Endothelial cell of umbilical vein (primary cell): ENCODE results near the gene SH2D3C. TPM values are rescaled to one million over a fixed set of nuclear protein-coding genes. Genes with fewer than 3 reads are reported as not detected.

Experiments used
- BruUV-seq: library from RNA; stranded (reverse); fragments of 400-500 nt; replicated peaks from 2 replicates; lab custom pipeline; 2021; lab: Mats Ljungman, UMichigan
- CTCF ChIA-PET: fragments of 300-600, 350-600 bp; sonication (Branson Sonifier 250); formaldehyde crosslinking; loops from one replicate; lab custom pipeline; 2021; ENCODE audit warnings: antibody characterized with exemption, inconsistent platforms; lab: Charles Lee
- POLR2A ChIA-PET: fragments of 300-600, 350-600 bp; sonication (Branson Sonifier 250); formaldehyde crosslinking; loops from one replicate; lab custom pipeline; 2021; ENCODE audit warnings: antibody characterized with exemption, inconsistent platforms; lab: Charles Lee
- DNase-seq: peaks from one replicate; pipeline ENCODE4 v3.0.0-alpha.2; 2011; ENCODE audit warnings: low read depth, low spot score
- FAIRE-seq: peaks from 2 replicates; lab custom pipeline; 2011; peaks lifted over from hg19 to GRCh38; lab: Jason Lieb, UNC
- H2AFZ ChIP-seq: 2 replicates; pipeline ENCODE4 v1.6.0; 2012; ENCODE audit warnings: low read depth, low read length, control low read depth, inconsistent platforms
- H3K27ac ChIP-seq: 2 replicates; pipeline ENCODE4 v1.5.1; 2011; ENCODE audit warnings: low read depth, mild to moderate bottlenecking, control low read depth, low read length, moderate library complexity; ENCODE audit not compliant: insufficient read depth
- H3K27me3 ChIP-seq, 2 experiments: 2 replicates each; pipeline versions ENCODE4 v1.6.0 to v1.6.1; 2011; ENCODE audit warnings: low read length in 2 of 2, mixed read lengths in 1 of 2; ENCODE audit not compliant: control insufficient read depth in 2 of 2, insufficient read depth in 2 of 2
- H3K36me3 ChIP-seq, 2 experiments: 2 replicates in 1 of 2; 3 replicates in 1 of 2; pipeline ENCODE4 v1.5.1; 2011; ENCODE audit warnings: low read length in 2 of 2, mild to moderate bottlenecking in 1 of 2, moderate library complexity in 1 of 2; ENCODE audit not compliant: control insufficient read depth in 2 of 2, insufficient read depth in 2 of 2; ENCODE audit errors: extremely low read depth in 1 of 2
- H3K4me1 ChIP-seq: 3 replicates; pipeline ENCODE4 v1.5.1; 2011; ENCODE audit warnings: mild to moderate bottlenecking, low read length; ENCODE audit not compliant: control insufficient read depth, insufficient read depth; ENCODE audit errors: extremely low read depth
- H3K4me2 ChIP-seq: 2 replicates; pipeline ENCODE4 v1.6.1; 2011; ENCODE audit warnings: low read length, control low read depth, mixed read lengths; ENCODE audit not compliant: insufficient read depth
- H3K4me3 ChIP-seq, 3 experiments: fragments of 200-600 bp in 1 of 3; sonication (generic), shearing (Covaris generic) in 1 of 3; replicated peaks in 1 of 3; 2 replicates each; pipeline ENCODE4 v1.5.1; 2011 to 2016; ENCODE audit warnings: control low read depth in 3 of 3, low read length in 3 of 3, mild to moderate bottlenecking in 2 of 3, inconsistent platforms in 1 of 3, low read depth in 1 of 3, moderate library complexity in 1 of 3; ENCODE audit not compliant: insufficient read depth in 1 of 3
- H3K79me2 ChIP-seq: 2 replicates; pipeline ENCODE4 v1.6.0; 2012; ENCODE audit warnings: low read length, inconsistent platforms; ENCODE audit not compliant: control insufficient read depth, insufficient read depth
- H3K9ac ChIP-seq: replicated peaks from 2 replicates; pipeline ENCODE3; 2011; ENCODE audit warnings: low read length, control low read depth; ENCODE audit not compliant: insufficient read depth; ENCODE audit errors: extremely low read depth
- H3K9me1 ChIP-seq: replicated peaks from 3 replicates; pipeline ENCODE4 v1.6.0; 2011; ENCODE audit warnings: mild to moderate bottlenecking, low read length; ENCODE audit not compliant: control insufficient read depth, insufficient read depth; ENCODE audit errors: extremely low read depth
- H3K9me3 ChIP-seq: replicated peaks from 2 replicates; pipeline ENCODE4 v1.5.1; 2012; ENCODE audit warnings: low read length, inconsistent platforms; ENCODE audit not compliant: control insufficient read depth, insufficient read depth
- H4K20me1 ChIP-seq: replicated peaks from 2 replicates; pipeline ENCODE3; 2011; ENCODE audit warnings: mild to moderate bottlenecking, low read length; ENCODE audit not compliant: control insufficient read depth, insufficient read depth; ENCODE audit errors: extremely low read depth
- FOS ChIP-seq: IDR thresholded peaks from 2 replicates; pipeline ENCODE4 v1.6.1; 2011; ENCODE audit warnings: mild to moderate bottlenecking, low read length, moderate library complexity, borderline replicate concordance; ENCODE audit not compliant: insufficient read depth
- GATA2 ChIP-seq: IDR thresholded peaks from 2 replicates; pipeline ENCODE4 v1.7.0; 2011; ENCODE audit warnings: low read depth, mild to moderate bottlenecking, moderate library complexity, mixed read lengths, low read length; ENCODE audit not compliant: insufficient read length, insufficient read depth
- JUN ChIP-seq: IDR thresholded peaks from 2 replicates; pipeline ENCODE4 v1.6.1; 2011; ENCODE audit warnings: borderline replicate concordance, low read depth; ENCODE audit not compliant: insufficient read length, insufficient read depth
- MYC ChIP-seq: IDR thresholded peaks from one replicate; pipeline ENCODE4 v1.6.1; 2011; ENCODE audit warnings: mild to moderate bottlenecking, low read depth, low read length
- POLR2A ChIP-seq: IDR thresholded peaks from 2 replicates; pipeline ENCODE4 v1.6.1; 2012; ENCODE audit warnings: low read depth, mild to moderate bottlenecking, control low read depth, low read length
- POLR2AphosphoS5 ChIP-seq: IDR thresholded peaks from 2 replicates; pipeline ENCODE4 v1.6.1; 2012; ENCODE audit warnings: low read depth, mild to moderate bottlenecking, control low read depth, low read length, moderate library complexity; ENCODE audit not compliant: insufficient read depth
- dilution Hi-C: fragments of 300-500 bp; cut with MboI; formaldehyde crosslinking; loops from one replicate; pipeline ENCODE4 v1.15.0; 2019; ENCODE audit warnings: low sequenced_read_pairs; ENCODE audit not compliant: extremely low pct_ligation_motif_present
- intact Hi-C: fragments of 100-400 bp; cut with micrococcal nuclease; formaldehyde crosslinking; loops from one replicate; pipeline ENCODE4 v1.10.0; 2022
- polyA plus RNA-seq, 4 experiments: library from polyadenylated mRNA; depleted of rRNA in 3 of 4; stranded (reverse) in 3 of 4; unstranded in 1 of 4; fragments of >200 nt; gene quantifications; 2 replicates each; pipeline versions ENCODE4 v1.2.1 to v1.2.3, GENCODE V29; 2011 to 2012; ENCODE audit warnings: missing spikeins in 1 of 4
- total RNA-seq: library from RNA; stranded (reverse); gene quantifications from 2 replicates; pipeline ENCODE4 v1.2.3, GENCODE V29; 2021

SH2D3C gene
- total and polyA plus RNA-seq, 2 donors (not counting 3 experiments of a cell fraction or from before 2014, with no cell fraction given) = 95.0 to 173 TPM

- FAIRE-seq = peak; percentile 76
- H3K36me3 ChIP-seq = peaks cover 9 to 12% of the 10 kb centered on the region in 2 experiments
- H3K4me2 ChIP-seq = peak overlapping the region; percentile 53
- peak overlapping the region; percentile 91 for H3K9ac ChIP-seq
- H3K9me1 ChIP-seq = no peaks in the 10 kb centered on the region
- H3K79me2 ChIP-seq = peaks cover 57% of the 10 kb centered on the region
- H4K20me1 ChIP-seq = no peaks in the 10 kb centered on the region
- no peaks in the 10 kb centered on the region for H3K27me3 ChIP-seq
- dilution Hi-C loops = no loop called here
- peak overlapping the region in 2 of 3 experiments; percentile 26 to 65 for H3K4me3 ChIP-seq
- peak overlapping the region; percentile 96 for H3K27ac ChIP-seq
- ChIA-PET CTCF (interaction anchor here (1.0 to 11.3 kb wide), 3 partner anchors 15 to 102 kb away, joined by 4 to 167 read pairs (median 5); partner anchors contain the start of genes CDK9, SH2D3C and TOR2A), POLR2A (interaction anchor here (0.9 to 1.0 kb wide), 2 partner anchors 22 to 103 kb away, joined by 3 to 7 read pairs; no protein-coding TSS in a partner anchor)
- TF ChIP-seq POLR2AphosphoS5 = peak; percentile 14
- no peak for TF ChIP-seq GATA2
- H3K9me3 ChIP-seq = no peaks in the 10 kb centered on the region
- peaks cover 71% of the 10 kb centered on the region for H3K4me1 ChIP-seq
- no TSS peak for BruUV-seq
- intact Hi-C loops = no loop called here
- DNase-seq = peak; percentile 41
- no peak overlapping the region for H2AFZ ChIP-seq
Observed at GRCh38 chr9:127767410-127767809, 11.1 kb downstream of the SH2D3C start.

GRCh38 chr9:127765418-127765817 is 13.0 kb downstream of the SH2D3C start:
- dilution Hi-C loops = no loop called here
- FAIRE-seq = no peak
- H3K9ac ChIP-seq = no peak overlapping the region

More at GRCh38 chr9:127765418-127765817, 13.0 kb downstream of the SH2D3C start:
- no peak for DNase-seq
- H3K9me1 ChIP-seq = no peaks in the 10 kb centered on the region
- no peak overlapping the region for H2AFZ ChIP-seq
- no peaks in the 10 kb centered on the region for H4K20me1 ChIP-seq
- BruUV-seq = no TSS peak
- no peaks in the 10 kb centered on the region for H3K27me3 ChIP-seq
- peaks cover 13 to 15% of the 10 kb centered on the region in 2 experiments for H3K36me3 ChIP-seq
- H3K4me2 ChIP-seq = no peak overlapping the region
- intact Hi-C loops = no loop called here
- peaks cover 65% of the 10 kb centered on the region for H3K79me2 ChIP-seq
- H3K4me3 ChIP-seq = no peak overlapping the region
- H3K4me1 ChIP-seq = peaks cover 84% of the 10 kb centered on the region
- no peak for TF ChIP-seq GATA2
- TF ChIP-seq MYC = no peak
- TF ChIP-seq POLR2A = no peak
- TF ChIP-seq JUN = no peak
- no peak for TF ChIP-seq FOS
- peak overlapping the region; percentile 95 for H3K27ac ChIP-seq
- CTCF ChIA-PET = interaction anchor here (0.8 to 11.3 kb wide), 4 partner anchors 17 to 156 kb away, joined by 3 to 167 read pairs (median 13); partner anchors contain the start of genes CDK9, SH2D3C and TOR2A
- POLR2A ChIA-PET = no interaction called here
- no peaks in the 10 kb centered on the region for H3K9me3 ChIP-seq
